HEK293 (cell line): ENCODE results near the gene TOMT.
"Not testable (repeated sequence)": the region's sequence is repeated elsewhere in the genome, so short reads cannot be mapped to it uniquely, and the experiment has no call there.

Experiments used
- CTCF ChIA-PET: fragments of 350-600 bp; formaldehyde crosslinking; extraction: SDS; loops from one replicate; lab custom pipeline; 2021; ENCODE audit warnings: antibody characterized with exemption; lab: Yijun Ruan, JAX
- POLR2A ChIA-PET: fragments of 300-600 bp; formaldehyde crosslinking; extraction: SDS; loops from one replicate; lab custom pipeline; 2020; ENCODE audit warnings: antibody characterized with exemption, inconsistent platforms; lab: Yijun Ruan, JAX
- H3K27ac ChIP-seq: fragments of 200-500 bp; sonication (Bioruptor generic); 2 replicates; pipeline ENCODE4 v1.5.1; 2014; ENCODE audit warnings: low read depth, low read length, control low read depth, inconsistent platforms; ENCODE audit errors: extremely low read depth
- H3K36me3 ChIP-seq, 2 experiments: fragments of 200-500 bp in 1 of 2; sonication (Bioruptor generic) in 1 of 2; 1 replicate in 1 of 2; 2 replicates in 1 of 2; pipeline ENCODE4 v1.5.1; 2014 to 2017; ENCODE audit warnings: inconsistent platforms in 2 of 2, low read length in 2 of 2; ENCODE audit not compliant: control insufficient read depth in 2 of 2, insufficient read depth in 1 of 2
- H3K4me1 ChIP-seq: fragments of 200-500 bp; sonication (Bioruptor generic); 2 replicates; pipeline ENCODE4 v1.5.1; 2014; ENCODE audit warnings: mild to moderate bottlenecking, low read length, inconsistent platforms; ENCODE audit not compliant: control insufficient read depth, insufficient read depth
- H3K4me3 ChIP-seq: 2 replicates; pipeline ENCODE4 v1.5.1; 2011; ENCODE audit warnings: low read depth, mild to moderate bottlenecking, control low read depth, low read length, moderate library complexity
- H3K9me3 ChIP-seq: fragments of 200-500 bp; sonication (Bioruptor generic); 2 replicates; pipeline ENCODE4 v1.5.1; 2014; ENCODE audit warnings: low read depth, low read length, inconsistent platforms; ENCODE audit not compliant: control insufficient read depth, insufficient read depth
- BCL11A ChIP-seq: fragments of 450-650 bp; formaldehyde crosslinking; IDR thresholded peaks from 2 replicates; pipeline ENCODE4 v1.5.1; 2016; ENCODE audit warnings: low read depth, missing biosample characterization, missing genetic modification characterization
- EGR2 ChIP-seq: fragments of 450-650 bp; formaldehyde crosslinking; IDR thresholded peaks from 2 replicates; pipeline ENCODE4 v1.5.1; 2016; ENCODE audit warnings: low read depth, missing biosample characterization, missing genetic modification characterization
- HOXD13 ChIP-seq: sonication (generic); formaldehyde crosslinking; IDR thresholded peaks from 2 replicates; pipeline ENCODE4 v1.8.0; 2022; ENCODE audit warnings: missing genetic modification reagents, borderline replicate concordance
- KLF16 ChIP-seq: fragments of 450-650 bp; formaldehyde crosslinking; IDR thresholded peaks from 2 replicates; pipeline ENCODE4 v1.5.1; 2017; ENCODE audit warnings: missing biosample characterization, missing genetic modification characterization
- KLF9 ChIP-seq: fragments of 450-650 bp; formaldehyde crosslinking; IDR thresholded peaks from 2 replicates; pipeline ENCODE4 v1.5.1; 2016; ENCODE audit warnings: missing biosample characterization, missing genetic modification characterization, low read depth
- SETDB1 ChIP-seq: IDR thresholded peaks from one replicate; pipeline ENCODE4 v1.6.1; 2017; ENCODE audit warnings: mild to moderate bottlenecking, low read length, moderate library complexity, mixed read lengths; ENCODE audit not compliant: insufficient read length
- YY2 ChIP-seq: fragments of 450-650 bp; formaldehyde crosslinking; IDR thresholded peaks from 2 replicates; pipeline ENCODE4 v1.5.1; 2016; ENCODE audit warnings: missing biosample characterization, missing genetic modification characterization
- ZBTB17 ChIP-seq: fragments of 450-650 bp; formaldehyde crosslinking; IDR thresholded peaks from 2 replicates; pipeline ENCODE4 v1.5.1; 2016; ENCODE audit warnings: missing biosample characterization, missing genetic modification characterization
- ZNF10 ChIP-seq: fragments of 450-650 bp; formaldehyde crosslinking; IDR thresholded peaks from 2 replicates; pipeline ENCODE4 v1.5.1; 2017; ENCODE audit warnings: missing biosample characterization, missing genetic modification characterization
- ZNF350 ChIP-seq: fragments of 450-650 bp; formaldehyde crosslinking; IDR thresholded peaks from 2 replicates; pipeline ENCODE4 v1.5.0; 2017; ENCODE audit warnings: missing biosample characterization, mild to moderate bottlenecking, missing genetic modification characterization
- ZNF354C ChIP-seq: fragments of 450-650 bp; formaldehyde crosslinking; IDR thresholded peaks from 2 replicates; pipeline ENCODE4 v1.5.1; 2016; ENCODE audit warnings: missing biosample characterization, missing genetic modification characterization, low read depth, borderline replicate concordance
- ZNF366 ChIP-seq: fragments of 450-650 bp; formaldehyde crosslinking; conservative IDR thresholded peaks from 2 replicates; pipeline ENCODE4 v1.5.1; 2016; ENCODE audit warnings: missing biosample characterization, missing genetic modification characterization
- ZNF37A ChIP-seq: fragments of 450-650 bp; IDR thresholded peaks from 2 replicates; pipeline ENCODE4 v1.5.1; 2018; ENCODE audit warnings: missing biosample characterization, missing genetic modification characterization
- ZNF623 ChIP-seq: fragments of 450-650 bp; formaldehyde crosslinking; IDR thresholded peaks from 2 replicates; pipeline ENCODE4 v1.5.1; 2016; ENCODE audit warnings: missing biosample characterization, missing genetic modification characterization
- ZNF629 ChIP-seq: fragments of 450-650 bp; formaldehyde crosslinking; IDR thresholded peaks from 2 replicates; pipeline ENCODE4 v1.5.1; 2017; ENCODE audit warnings: missing biosample characterization, missing genetic modification characterization
- ZNF785 ChIP-seq: fragments of 450-650 bp; formaldehyde crosslinking; IDR thresholded peaks from 2 replicates; pipeline ENCODE4 v1.5.1; 2016; ENCODE audit warnings: missing biosample characterization, missing genetic modification characterization
- ZSCAN5A ChIP-seq: fragments of 450-650 bp; formaldehyde crosslinking; IDR thresholded peaks from 2 replicates; pipeline ENCODE4 v1.5.1; 2016; ENCODE audit warnings: missing biosample characterization, missing genetic modification characterization
- TF ChIP-seq, protein P1 (sequence below): sonication (generic); formaldehyde crosslinking; IDR thresholded peaks from 2 replicates; pipeline ENCODE4 v1.8.1; 2022; ENCODE audit warnings: mild to moderate bottlenecking, moderate library complexity, missing genetic modification reagents
- TF ChIP-seq, protein P2 (sequence below): fragments of 450-650 bp; formaldehyde crosslinking; IDR thresholded peaks from 2 replicates; pipeline ENCODE4 v1.5.1; 2017; ENCODE audit warnings: missing biosample characterization, missing genetic modification characterization
- TF ChIP-seq, protein P3 (sequence below): fragments of 450-650 bp; formaldehyde crosslinking; IDR thresholded peaks from 2 replicates; pipeline ENCODE4 v1.5.1; 2017; ENCODE audit warnings: missing biosample characterization, missing genetic modification characterization

TOMT gene

DNA sequence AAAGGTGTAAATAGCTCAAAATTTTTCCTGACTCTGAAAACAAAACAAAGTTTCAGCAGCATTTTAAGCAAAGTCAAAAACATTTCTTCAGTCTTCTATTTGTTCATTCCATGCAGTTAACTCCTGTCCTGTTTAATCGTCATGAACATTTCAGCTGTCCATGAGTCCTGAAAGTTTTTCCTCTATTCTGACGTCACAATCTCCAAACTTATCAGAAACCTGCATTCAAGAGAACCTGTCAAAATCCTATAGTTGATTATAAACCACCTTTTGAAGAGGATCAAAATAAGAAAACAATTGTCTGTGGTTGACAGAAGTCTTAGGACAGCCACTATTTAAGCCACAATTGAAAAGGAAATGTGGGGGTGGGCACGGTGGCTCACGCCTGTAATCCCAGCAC is 45.2 kb downstream of the TOMT start:
- H3K4me3 ChIP-seq, result no peak overlapping the region
- H3K27ac ChIP-seq, result no peak overlapping the region
- CTCF ChIA-PET, result no interaction called here
- no peaks in the 10 kb centered on the region for H3K9me3 ChIP-seq
- TF ChIP-seq ZNF354C (no peak), HOXD13 (CRISPR knock-in tag) (no peak), ZNF623 (tag by site-specific recombination) (no peak), SETDB1 (no peak), ZNF10 (no peak), ZNF785 (tag by site-specific recombination) (no peak), ZSCAN5A (no peak), BCL11A (no peak), ZNF366 (no peak), ZBTB17 (tag by site-specific recombination) (no peak), KLF9 (tag by site-specific recombination) (no peak), ZNF350 (tag by site-specific recombination) (no peak), KLF16 (tag by site-specific recombination) (no peak), YY2 (no peak), ZNF629 (no peak), EGR2 (tag by site-specific recombination) (no peak), ZNF37A (tag by site-specific recombination) (no peak)
- TF ChIP-seq, protein P1, sequence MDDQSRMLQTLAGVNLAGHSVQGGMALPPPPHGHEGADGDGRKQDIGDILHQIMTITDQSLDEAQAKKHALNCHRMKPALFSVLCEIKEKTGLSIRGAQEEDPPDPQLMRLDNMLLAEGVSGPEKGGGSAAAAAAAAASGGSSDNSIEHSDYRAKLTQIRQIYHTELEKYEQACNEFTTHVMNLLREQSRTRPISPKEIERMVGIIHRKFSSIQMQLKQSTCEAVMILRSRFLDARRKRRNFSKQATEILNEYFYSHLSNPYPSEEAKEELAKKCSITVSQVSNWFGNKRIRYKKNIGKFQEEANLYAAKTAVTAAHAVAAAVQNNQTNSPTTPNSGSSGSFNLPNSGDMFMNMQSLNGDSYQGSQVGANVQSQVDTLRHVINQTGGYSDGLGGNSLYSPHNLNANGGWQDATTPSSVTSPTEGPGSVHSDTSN, result no peak
- TF ChIP-seq, protein P2, sequence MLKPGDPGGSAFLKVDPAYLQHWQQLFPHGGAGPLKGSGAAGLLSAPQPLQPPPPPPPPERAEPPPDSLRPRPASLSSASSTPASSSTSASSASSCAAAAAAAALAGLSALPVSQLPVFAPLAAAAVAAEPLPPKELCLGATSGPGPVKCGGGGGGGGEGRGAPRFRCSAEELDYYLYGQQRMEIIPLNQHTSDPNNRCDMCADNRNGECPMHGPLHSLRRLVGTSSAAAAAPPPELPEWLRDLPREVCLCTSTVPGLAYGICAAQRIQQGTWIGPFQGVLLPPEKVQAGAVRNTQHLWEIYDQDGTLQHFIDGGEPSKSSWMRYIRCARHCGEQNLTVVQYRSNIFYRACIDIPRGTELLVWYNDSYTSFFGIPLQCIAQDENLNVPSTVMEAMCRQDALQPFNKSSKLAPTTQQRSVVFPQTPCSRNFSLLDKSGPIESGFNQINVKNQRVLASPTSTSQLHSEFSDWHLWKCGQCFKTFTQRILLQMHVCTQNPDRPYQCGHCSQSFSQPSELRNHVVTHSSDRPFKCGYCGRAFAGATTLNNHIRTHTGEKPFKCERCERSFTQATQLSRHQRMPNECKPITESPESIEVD (tag by site-specific recombination), result no peak
- TF ChIP-seq, protein P3, sequence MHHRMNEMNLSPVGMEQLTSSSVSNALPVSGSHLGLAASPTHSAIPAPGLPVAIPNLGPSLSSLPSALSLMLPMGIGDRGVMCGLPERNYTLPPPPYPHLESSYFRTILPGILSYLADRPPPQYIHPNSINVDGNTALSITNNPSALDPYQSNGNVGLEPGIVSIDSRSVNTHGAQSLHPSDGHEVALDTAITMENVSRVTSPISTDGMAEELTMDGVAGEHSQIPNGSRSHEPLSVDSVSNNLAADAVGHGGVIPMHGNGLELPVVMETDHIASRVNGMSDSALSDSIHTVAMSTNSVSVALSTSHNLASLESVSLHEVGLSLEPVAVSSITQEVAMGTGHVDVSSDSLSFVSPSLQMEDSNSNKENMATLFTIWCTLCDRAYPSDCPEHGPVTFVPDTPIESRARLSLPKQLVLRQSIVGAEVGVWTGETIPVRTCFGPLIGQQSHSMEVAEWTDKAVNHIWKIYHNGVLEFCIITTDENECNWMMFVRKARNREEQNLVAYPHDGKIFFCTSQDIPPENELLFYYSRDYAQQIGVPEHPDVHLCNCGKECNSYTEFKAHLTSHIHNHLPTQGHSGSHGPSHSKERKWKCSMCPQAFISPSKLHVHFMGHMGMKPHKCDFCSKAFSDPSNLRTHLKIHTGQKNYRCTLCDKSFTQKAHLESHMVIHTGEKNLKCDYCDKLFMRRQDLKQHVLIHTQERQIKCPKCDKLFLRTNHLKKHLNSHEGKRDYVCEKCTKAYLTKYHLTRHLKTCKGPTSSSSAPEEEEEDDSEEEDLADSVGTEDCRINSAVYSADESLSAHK (tag by site-specific recombination), result no peak
- TF ChIP-seq, all 188 proteins: peak for 0
- Histone ChIP-seq H3K4me1 (no peaks in the 10 kb centered on the region), H3K36me3 (no peaks in the 10 kb centered on the region)
- POLR2A ChIA-PET, result no interaction called here

DNA sequence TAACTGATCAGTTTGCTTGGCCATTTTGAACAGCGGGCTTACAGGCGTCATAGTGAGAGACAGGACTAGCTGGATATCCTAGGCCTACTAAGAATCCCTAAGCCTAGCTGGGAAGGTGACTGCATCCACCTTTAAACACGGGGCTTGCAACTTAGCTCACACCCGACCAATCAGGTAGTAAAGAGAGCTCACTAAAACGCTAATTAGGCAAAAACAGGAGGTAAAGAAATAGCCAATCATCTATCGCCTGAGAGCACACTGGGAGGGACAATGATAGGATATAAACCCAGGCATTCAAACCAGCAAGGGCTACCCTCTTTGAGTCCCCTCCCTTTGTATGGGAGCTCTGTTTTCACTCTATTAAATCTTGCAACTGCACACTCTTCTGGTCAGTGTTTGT is 48.1 kb downstream of the TOMT start:
- H3K9me3 ChIP-seq, H3K4me1 ChIP-seq, POLR2A ChIA-PET, H3K4me3 ChIP-seq, H3K36me3 ChIP-seq, H3K27ac ChIP-seq: not testable (repeated sequence)
- CTCF ChIA-PET, result interaction anchor here (0.6 to 3.6 kb wide), 2 partner anchors 10 to 405 kb away, joined by 4 to 28 read pairs; no protein-coding TSS in a partner anchor
